Measurements from ENCODE around the gene SLC25A45.
A peak's percentile ranks its signal among the peaks of the same experiment; 100 is the strongest.
"Not testable (repeated sequence)": the region's sequence is repeated elsewhere in the genome, so short reads cannot be mapped to it uniquely, and the experiment has no call there.

Gene SLC25A45

GRCh38 chr11:65421794-65422632 is 39.6 kb upstream of the SLC25A45 start:
- ATAC-seq (peak; percentile 2), DNase-seq (peak; percentile 99)

DNA sequence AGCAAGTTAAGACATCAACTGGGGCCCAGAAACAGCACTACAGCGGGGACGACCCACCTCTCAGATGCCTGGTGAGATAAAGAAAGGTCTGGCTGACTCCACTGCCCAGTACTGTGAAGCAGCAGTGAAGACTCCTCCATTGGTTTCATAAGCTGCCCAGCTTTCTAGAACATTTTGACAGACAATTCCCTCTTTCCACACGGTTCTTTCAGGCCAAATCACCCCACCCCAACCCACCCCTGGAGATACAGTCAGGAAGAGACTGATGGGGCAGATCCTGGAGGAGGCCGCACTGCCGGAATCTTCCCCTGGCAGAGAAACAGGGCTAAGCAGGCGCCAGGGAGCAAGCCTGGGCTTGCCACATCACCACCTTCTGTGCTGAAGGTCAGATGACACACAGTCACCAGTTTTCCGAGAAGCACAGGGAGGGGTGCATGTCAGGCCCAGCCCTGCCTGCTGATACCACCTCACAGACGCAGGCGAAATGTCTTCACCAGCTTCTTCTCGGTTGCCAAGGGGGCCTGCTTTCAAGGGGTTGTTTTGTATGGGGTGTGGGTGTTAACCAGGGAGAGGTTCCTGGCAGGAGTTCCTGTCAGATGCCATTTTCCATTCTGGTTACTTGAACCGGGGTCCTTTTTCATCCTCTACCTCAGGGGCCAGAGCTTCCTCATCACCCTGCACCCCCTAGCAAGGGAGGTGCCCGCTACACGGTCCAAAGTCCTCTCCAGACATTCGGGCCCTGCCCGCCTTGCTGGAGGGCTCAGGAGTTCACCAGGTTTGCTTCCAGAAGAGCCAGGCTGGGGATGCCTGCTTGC is 38.7 kb upstream of the SLC25A45 start:
- ATAC-seq (peak; percentile 50), DNase-seq (peak; percentile 89)

DNA sequence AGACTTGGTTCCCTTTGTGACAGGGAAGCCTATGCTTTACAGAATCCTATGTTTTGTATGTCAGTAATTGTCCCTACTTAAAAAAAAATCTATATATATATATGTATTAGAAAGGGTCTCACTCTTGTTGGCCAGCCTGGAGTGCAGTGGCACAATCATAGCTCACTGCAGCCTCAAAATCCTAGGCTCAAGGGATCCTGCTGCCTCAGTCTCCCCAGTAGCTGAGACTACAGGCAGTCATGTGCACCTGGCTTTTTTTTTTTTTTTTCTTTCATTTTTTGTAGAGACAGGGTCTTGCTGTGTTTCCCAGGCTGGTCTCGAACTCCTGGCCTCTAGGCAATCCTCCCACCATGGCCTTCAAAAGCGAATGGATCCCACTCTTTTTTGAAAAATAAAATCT is 38.1 kb upstream of the SLC25A45 start:
- ATAC-seq (no peak), DNase-seq (no peak)

DNA sequence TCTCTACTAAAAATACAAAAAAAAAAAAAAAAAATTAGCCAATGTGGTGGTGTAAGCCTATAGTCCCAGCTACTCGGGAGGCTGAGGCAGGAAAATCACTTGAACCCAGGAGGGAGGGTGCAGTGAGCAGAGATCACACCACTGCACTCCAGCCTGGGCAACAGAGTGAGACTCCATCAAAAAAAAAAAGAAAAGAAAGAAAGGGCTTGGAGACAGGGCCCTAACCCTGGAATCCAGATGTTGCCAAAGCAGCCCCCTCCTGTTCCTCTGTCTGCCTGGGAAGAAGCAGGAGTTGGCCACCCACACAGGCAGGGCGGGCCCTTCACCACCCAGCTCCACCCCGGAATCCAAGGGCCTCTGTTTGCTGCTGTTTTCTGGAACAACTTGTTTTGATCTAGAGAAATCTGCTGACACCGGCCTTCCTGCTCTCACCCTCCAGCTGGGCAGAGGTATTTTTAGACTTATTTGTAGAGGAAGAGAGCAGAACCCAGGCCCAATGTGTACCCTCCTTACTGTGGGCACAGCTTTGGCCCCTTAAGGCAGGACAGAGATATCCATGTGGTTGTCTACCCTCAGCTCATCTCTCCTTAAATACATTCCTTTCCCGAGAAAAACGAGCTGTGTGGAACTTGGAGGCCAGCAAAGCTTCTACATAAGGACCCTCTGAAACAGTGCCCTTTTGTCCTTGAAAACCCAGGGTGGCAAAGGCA is 37.5 kb upstream of the SLC25A45 start:
- DNase-seq (peak; percentile 77), ATAC-seq (no peak)

GRCh38 chr11:65419460-65419771 is 37.0 kb upstream of the SLC25A45 start:
- ATAC-seq = no peak
- DNase-seq = no peak

- DNase-seq = peak; percentile 95
- ATAC-seq = peak; percentile 47
These were observed 36.4 kb upstream of the SLC25A45 start for GRCh38 chr11:65418681-65419459.

DNA sequence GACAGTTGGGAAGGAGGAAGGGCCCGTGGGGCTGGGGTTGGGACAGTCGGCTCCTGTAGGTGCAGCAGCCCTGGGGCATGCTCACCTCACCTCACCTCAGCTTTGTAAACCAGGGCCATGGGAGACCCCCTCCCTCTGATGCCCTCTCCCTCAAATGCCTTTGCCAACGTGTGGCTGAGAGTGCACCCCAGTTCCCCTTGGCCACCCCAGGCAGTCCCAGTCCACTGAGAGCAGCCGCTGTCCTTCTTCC is 35.9 kb upstream of the SLC25A45 start:
- DNase-seq = no peak
- peak; percentile 0 for ATAC-seq

- peak; percentile 2 for ATAC-seq
- peak; percentile 72 for DNase-seq
These were observed 35.4 kb upstream of the SLC25A45 start for GRCh38 chr11:65417702-65418430.

GRCh38 chr11:65416841-65417701 is 34.6 kb upstream of the SLC25A45 start:
- DNase-seq = no peak

GRCh38 chr11:65416341-65416824 is 33.9 kb upstream of the SLC25A45 start:
- ATAC-seq (peak; percentile 34), DNase-seq (peak; percentile 95)

More at GRCh38 chr11:65416841-65417701, 34.6 kb upstream of the SLC25A45 start:
- ATAC-seq = no peak

- no peak for DNase-seq
- ATAC-seq = no peak
These were observed 33.3 kb upstream of the SLC25A45 start for GRCh38 chr11:65415499-65416340.

GRCh38 chr11:65414776-65415498 is 32.5 kb upstream of the SLC25A45 start:
- ATAC-seq (no peak), DNase-seq (no peak)

GRCh38 chr11:65413077-65413664 is 30.7 kb upstream of the SLC25A45 start:
- DNase-seq, ATAC-seq: not testable (repeated sequence)

DNA sequence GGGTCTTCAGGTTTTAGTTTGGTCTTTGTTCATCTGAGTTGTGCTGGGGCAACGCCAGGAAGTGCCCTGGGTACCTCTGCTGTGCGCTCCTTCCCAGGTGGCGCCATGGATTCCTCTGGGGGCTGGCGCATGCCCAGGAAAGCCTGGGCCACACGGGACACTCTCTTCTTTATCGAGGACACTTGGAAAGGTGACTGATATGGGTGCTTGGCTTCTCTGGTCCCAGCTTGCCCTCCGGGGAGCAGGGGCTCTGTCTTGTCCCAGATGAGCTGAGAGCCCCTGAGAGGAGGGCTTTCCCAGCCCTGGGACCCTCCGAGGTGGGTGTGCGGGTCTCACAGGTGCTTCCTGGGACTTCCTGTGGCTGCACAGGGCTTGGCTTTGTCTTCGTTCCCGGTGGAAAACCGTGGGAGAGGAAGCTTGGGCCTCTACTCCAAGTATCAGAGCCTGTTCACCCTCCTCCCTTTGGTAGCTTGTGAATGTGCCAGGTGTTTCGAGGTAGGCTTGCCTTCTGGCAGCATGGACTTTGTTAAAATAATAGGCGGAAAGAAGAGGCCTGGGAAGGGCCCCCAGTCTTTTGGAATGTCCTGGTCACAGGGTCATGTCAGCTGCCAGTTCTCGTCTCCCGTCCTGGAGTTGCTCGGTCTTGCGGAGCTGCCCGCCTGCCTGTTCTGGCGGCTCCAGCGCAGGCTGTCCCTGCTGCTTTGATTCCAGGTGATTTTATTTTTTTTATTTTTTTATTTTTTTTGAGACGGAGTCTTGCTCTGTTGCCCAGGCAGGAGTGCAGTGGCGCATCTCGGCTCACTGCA is 30.0 kb upstream of the SLC25A45 start:
- ATAC-seq = no peak
- no peak for DNase-seq

DNA sequence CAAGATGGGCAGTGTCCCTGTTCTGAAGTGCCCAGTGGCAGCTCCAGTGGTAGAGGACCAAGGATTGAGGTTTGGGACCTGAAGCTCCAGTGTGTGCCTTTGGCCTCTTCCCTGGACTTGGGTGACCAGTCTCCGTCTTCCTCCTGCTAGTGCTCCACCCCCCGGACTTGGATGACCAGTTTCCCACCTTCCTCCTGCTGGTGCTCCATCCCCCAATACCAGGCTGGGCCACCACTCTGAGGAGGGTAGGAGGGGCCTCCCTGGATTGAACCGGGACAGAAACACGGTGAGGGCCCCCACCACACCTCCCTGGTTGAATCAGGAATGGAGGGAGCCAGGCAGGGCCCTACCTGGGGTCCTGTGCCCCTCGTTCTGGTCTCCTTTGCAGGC is 29.2 kb upstream of the SLC25A45 start:
- DNase-seq (no peak), ATAC-seq (no peak)

GRCh38 chr11:65410936-65411680 is 28.7 kb upstream of the SLC25A45 start:
- no peak for DNase-seq
- no peak for ATAC-seq

Data from stimulated activated naive CD8-positive, alpha-beta T cell treated with anti-CD3 and anti-CD28 coated beads, Interleukin-15, Interleukin-2, amounts not matched to agents 100 U/mL and 50 U/mL, for 24 hours (primary cell).